ENCODE results near the gene PLOD1. TPM values are rescaled to one million over a fixed set of nuclear protein-coding genes. Genes with fewer than 3 reads are reported as not detected.

PLOD1 gene
- total and polyA plus RNA-seq, 8 donors = 20.0 to 55.2 (median 35.1) TPM

- Histone ChIP-seq H3K36me3 (peaks cover 0 to 20% (median 13%) of the 10 kb centered on the region in 3 donors), H3K27ac (no peak overlapping the region), H3K4me1 (peaks cover 0 to 10% (median 0%) of the 10 kb centered on the region in 3 donors), H3K27me3 (no peaks in the 10 kb centered on the region), H3K9me3 (no peaks in the 10 kb centered on the region), H3K4me3 (no peak overlapping the region)
- WGBS, 2 donors = 79 to 85% methylated on average over 11 of the region's 11 CpGs
- TF ChIP-seq, protein P1, sequence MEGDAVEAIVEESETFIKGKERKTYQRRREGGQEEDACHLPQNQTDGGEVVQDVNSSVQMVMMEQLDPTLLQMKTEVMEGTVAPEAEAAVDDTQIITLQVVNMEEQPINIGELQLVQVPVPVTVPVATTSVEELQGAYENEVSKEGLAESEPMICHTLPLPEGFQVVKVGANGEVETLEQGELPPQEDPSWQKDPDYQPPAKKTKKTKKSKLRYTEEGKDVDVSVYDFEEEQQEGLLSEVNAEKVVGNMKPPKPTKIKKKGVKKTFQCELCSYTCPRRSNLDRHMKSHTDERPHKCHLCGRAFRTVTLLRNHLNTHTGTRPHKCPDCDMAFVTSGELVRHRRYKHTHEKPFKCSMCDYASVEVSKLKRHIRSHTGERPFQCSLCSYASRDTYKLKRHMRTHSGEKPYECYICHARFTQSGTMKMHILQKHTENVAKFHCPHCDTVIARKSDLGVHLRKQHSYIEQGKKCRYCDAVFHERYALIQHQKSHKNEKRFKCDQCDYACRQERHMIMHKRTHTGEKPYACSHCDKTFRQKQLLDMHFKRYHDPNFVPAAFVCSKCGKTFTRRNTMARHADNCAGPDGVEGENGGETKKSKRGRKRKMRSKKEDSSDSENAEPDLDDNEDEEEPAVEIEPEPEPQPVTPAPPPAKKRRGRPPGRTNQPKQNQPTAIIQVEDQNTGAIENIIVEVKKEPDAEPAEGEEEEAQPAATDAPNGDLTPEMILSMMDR (IDR thresholded peaks at IDR 0.05) = no peak
- intact Hi-C loops (cut with DNase I) = loop anchor here in 1 of 3 donors (10.0 kb wide), 1 partner anchor 45 kb away; no protein-coding TSS in a partner anchor
- FAIRE-seq = no peak
- no peak for DNase-seq
- ATAC-seq = no peak
These were observed 14.9 kb upstream of the PLOD1 start for GRCh38 chr1:11919621-11920020.

DNA sequence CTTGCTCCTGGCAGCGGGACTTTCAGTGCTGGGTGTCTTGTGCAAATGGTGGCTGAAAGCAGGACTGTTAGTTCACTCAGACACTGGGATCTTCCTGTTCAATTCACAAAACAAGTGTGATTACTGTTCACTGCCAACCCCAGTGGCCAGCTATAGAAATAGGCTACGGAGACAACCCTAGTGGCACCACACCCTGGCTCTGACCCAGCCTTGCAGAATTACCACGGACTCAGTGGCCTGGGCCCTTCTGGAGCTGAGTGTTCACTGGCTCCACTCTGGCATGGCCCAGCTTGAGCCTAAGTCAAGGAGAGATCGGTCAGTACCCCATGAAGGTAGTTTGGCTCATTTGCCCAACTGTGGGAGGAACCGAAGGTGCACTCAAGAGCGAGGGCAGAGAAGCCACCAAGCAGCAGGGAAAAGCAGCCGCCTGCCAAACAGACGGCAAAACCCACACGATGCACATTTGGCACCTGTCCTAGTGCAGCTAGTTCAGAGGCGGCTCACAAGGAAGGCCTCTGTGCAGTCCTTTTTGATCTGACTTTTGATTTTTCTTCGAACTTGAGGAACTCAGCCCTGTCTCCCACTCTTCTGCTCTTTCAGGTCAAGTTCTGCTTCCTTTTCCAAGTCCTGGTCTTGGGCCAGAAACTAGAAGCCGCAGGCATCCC is 14.1 kb upstream of the PLOD1 start:
- no peaks in the 10 kb centered on the region for H3K9me3 ChIP-seq
- no peak overlapping the region for H3K4me3 ChIP-seq
- H3K4me1 ChIP-seq = peaks cover 0 to 11% (median 0%) of the 10 kb centered on the region in 3 donors
- TF ChIP-seq, protein P1 (IDR thresholded peaks at IDR 0.05) = no peak
- H3K27ac ChIP-seq = no peak overlapping the region
- DNase-seq = no peak
- no peak for FAIRE-seq
- no peaks in the 10 kb centered on the region for H3K27me3 ChIP-seq
- intact Hi-C loops (cut with DNase I) = no loop called here
- ATAC-seq = peak in 3 of 4 donors; percentile 27 to 54 (median 47)
- peaks cover 0 to 20% (median 13%) of the 10 kb centered on the region in 3 donors for H3K36me3 ChIP-seq
- whole genome bisulfite sequencing, 2 donors = 40% methylated on average over 12 of the region's 12 CpGs

DNA sequence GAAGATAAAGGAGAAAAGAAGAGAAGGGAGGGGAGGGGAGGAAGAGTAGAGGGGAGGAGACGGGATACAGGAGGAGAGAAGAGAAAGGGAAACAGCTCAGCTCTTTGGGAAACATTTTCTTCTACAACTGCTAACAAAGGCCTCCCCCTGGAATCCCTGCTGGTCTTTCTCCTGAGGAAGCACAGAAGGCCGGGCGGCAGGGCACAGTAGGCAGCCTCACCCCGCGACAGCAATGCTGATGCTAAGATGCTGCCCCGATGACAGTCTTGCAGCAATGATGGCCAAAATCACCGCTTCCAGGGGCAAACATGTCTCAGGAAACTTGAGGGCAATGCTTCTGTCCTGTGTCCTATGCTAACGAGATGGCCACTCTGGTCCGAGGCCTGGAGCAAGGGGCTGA is 13.5 kb upstream of the PLOD1 start:
- H3K27ac ChIP-seq = no peak overlapping the region
- peaks cover 0 to 20% (median 13%) of the 10 kb centered on the region in 3 donors for H3K36me3 ChIP-seq
- no peaks in the 10 kb centered on the region for H3K9me3 ChIP-seq
- H3K27me3 ChIP-seq = no peaks in the 10 kb centered on the region
- no peak for FAIRE-seq
- DNase-seq = no peak
- WGBS, 2 donors = 82 to 88% methylated on average over 9 of the region's 9 CpGs
- ATAC-seq = no peak
- H3K4me3 ChIP-seq = no peak overlapping the region
- intact Hi-C loops (cut with DNase I) = no loop called here
- peaks cover 0 to 11% (median 0%) of the 10 kb centered on the region in 3 donors for H3K4me1 ChIP-seq
- TF ChIP-seq, protein P1 (IDR thresholded peaks at IDR 0.05) = no peak

DNA sequence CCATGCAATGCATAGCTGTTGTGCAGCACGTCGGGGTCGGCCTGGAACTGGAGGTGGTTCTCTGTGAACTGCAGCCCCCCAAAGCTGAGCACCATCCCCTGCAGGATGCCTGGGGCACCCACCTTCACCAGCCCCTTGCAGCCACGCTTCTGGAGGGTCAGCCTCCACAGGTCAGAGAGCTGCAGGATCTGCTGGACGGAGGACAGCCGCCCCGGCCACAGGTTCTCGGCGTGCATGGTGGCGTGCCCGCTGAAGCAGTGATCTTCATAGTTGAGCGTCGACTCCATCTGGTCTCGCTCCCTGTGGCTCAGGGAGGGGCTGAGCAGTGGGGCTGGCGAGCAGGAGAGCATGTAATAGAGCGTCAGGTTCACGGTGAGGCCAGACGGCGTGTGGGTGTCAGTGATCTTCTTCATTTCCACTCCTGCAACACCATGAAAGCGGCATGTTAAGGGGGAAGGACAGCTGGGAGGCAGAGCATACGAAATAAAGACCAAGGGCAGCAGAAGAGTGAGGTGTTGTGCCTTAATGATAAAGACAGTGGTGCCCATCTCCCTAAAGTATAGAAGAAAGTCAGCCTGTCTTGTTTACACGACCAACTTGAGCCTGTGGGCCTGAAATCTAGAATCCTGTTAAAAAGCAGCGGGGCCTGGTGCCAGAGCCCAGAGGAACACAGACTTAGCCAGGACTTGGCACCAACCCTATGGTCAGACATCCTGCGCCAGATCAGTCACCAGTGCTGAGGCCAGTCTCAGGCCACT is 11.3 kb upstream of the PLOD1 start:
- 82 to 84% methylated on average over 24 of the region's 24 CpGs for WGBS, 2 donors
- TF ChIP-seq, protein P1 (IDR thresholded peaks at IDR 0.05) = no peak
- H3K4me1 ChIP-seq = peaks cover 0 to 17% (median 0%) of the 10 kb centered on the region in 3 donors
- DNase-seq = no peak
- FAIRE-seq = no peak
- no peak overlapping the region for H3K4me3 ChIP-seq
- peaks cover 0 to 20% (median 13%) of the 10 kb centered on the region in 3 donors for H3K36me3 ChIP-seq
- H3K27me3 ChIP-seq = no peaks in the 10 kb centered on the region
- no peaks in the 10 kb centered on the region for H3K9me3 ChIP-seq
- no peak for ATAC-seq
- H3K27ac ChIP-seq = no peak overlapping the region
- intact Hi-C loops (cut with DNase I) = no loop called here

DNA sequence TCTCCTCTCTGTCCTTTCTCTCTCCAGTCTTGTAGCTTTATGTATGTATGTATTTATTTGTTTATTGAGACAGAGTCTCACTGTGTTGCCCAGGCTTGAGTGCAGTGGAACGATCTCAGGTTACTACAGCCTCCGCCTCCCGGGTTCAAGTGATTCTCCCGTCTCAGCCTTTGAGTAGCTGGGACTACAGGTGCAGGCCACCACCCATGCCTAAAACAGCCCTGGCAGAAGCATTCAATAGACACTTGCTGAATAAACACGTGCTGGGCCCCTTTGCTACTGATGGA is 10.7 kb upstream of the PLOD1 start:
- no peak for DNase-seq
- Histone ChIP-seq H3K9me3 (no peaks in the 10 kb centered on the region), H3K4me3 (peak overlapping the region in 2 of 4 donors; percentile 60 to 78), H3K27me3 (no peaks in the 10 kb centered on the region), H3K27ac (no peak overlapping the region), H3K36me3 (peaks cover 0 to 18% (median 12%) of the 10 kb centered on the region in 3 donors), H3K4me1 (peaks cover 0 to 17% (median 0%) of the 10 kb centered on the region in 3 donors)
- ATAC-seq = no peak
- 45 to 52% methylated on average over 5 of the region's 5 CpGs for WGBS, 2 donors
- intact Hi-C loops (cut with DNase I) = no loop called here
- no peak for FAIRE-seq
- TF ChIP-seq, protein P1 (IDR thresholded peaks at IDR 0.05) = no peak
